IPS-18c (cell line): ENCODE data around the gene PTPN1.

ENCODE experiments used
- H3K4me3 ChIP-seq: 2 replicates; pipeline ENCODE4 v1.7.0; 2013; ENCODE audit warnings: low read depth, mild to moderate bottlenecking, low read length, moderate library complexity; ENCODE audit not compliant: insufficient read depth
- H3K9me3 ChIP-seq: one replicate; pipeline ENCODE4 v1.6.1; 2013; ENCODE audit warnings: mild to moderate bottlenecking, low read length, moderate library complexity; ENCODE audit not compliant: control insufficient read depth, insufficient read depth

PTPN1 gene

GRCh38 chr20:50586531-50587232, 76.5 kb downstream of the PTPN1 start:
- no peaks in the 10 kb centered on the region for H3K9me3 ChIP-seq
- H3K4me3 ChIP-seq: no peak overlapping the region

GRCh38 chr20:50587291-50587961, 77.2 kb downstream of the PTPN1 start:
- Histone ChIP-seq H3K4me3 (no peak overlapping the region), H3K9me3 (no peaks in the 10 kb centered on the region)

GRCh38 chr20:50588034-50588736, 78.0 kb downstream of the PTPN1 start:
- Histone ChIP-seq H3K4me3 (no peak overlapping the region), H3K9me3 (no peaks in the 10 kb centered on the region)

- no peak overlapping the region for H3K4me3 ChIP-seq
Measured at GRCh38 chr20:50589548-50590347, 79.6 kb downstream of the PTPN1 start.

GRCh38 chr20:50590348-50590664, 80.1 kb downstream of the PTPN1 start:
- Histone ChIP-seq H3K9me3 (no peaks in the 10 kb centered on the region), H3K4me3 (no peak overlapping the region)

More at GRCh38 chr20:50589548-50590347, 79.6 kb downstream of the PTPN1 start:
- no peaks in the 10 kb centered on the region for H3K9me3 ChIP-seq

GRCh38 chr20:50591233-50591852, 81.2 kb downstream of the PTPN1 start:
- Histone ChIP-seq H3K9me3 (no peaks in the 10 kb centered on the region), H3K4me3 (no peak overlapping the region)

- H3K4me3 ChIP-seq: no peak overlapping the region
Measured at GRCh38 chr20:50592282-50593004, 82.3 kb downstream of the PTPN1 start.

GRCh38 chr20:50593005-50593335, 82.8 kb downstream of the PTPN1 start:
- no peak overlapping the region for H3K4me3 ChIP-seq
- no peaks in the 10 kb centered on the region for H3K9me3 ChIP-seq

More at GRCh38 chr20:50592282-50593004, 82.3 kb downstream of the PTPN1 start:
- H3K9me3 ChIP-seq: no peaks in the 10 kb centered on the region

GRCh38 chr20:50594231-50594590, 84.0 kb downstream of the PTPN1 start:
- Histone ChIP-seq H3K9me3 (no peaks in the 10 kb centered on the region), H3K4me3 (no peak overlapping the region)

- Histone ChIP-seq H3K4me3 (no peak overlapping the region), H3K9me3 (no peaks in the 10 kb centered on the region)
Measured at GRCh38 chr20:50594591-50595432, 84.6 kb downstream of the PTPN1 start.

- H3K9me3 ChIP-seq: no peaks in the 10 kb centered on the region
- H3K4me3 ChIP-seq: no peak overlapping the region
Measured at GRCh38 chr20:50595433-50595895, 85.3 kb downstream of the PTPN1 start.

- no peak overlapping the region for H3K4me3 ChIP-seq
- H3K9me3 ChIP-seq: no peaks in the 10 kb centered on the region
Measured at GRCh38 chr20:50595988-50596693, 86.0 kb downstream of the PTPN1 start.

GRCh38 chr20:50596694-50597021, 86.5 kb downstream of the PTPN1 start:
- H3K9me3 ChIP-seq: no peaks in the 10 kb centered on the region
- H3K4me3 ChIP-seq: no peak overlapping the region

GRCh38 chr20:50597406-50597969, 87.3 kb downstream of the PTPN1 start:
- H3K9me3 ChIP-seq: no peaks in the 10 kb centered on the region
- H3K4me3 ChIP-seq: no peak overlapping the region

- H3K4me3 ChIP-seq: no peak overlapping the region
Measured at GRCh38 chr20:50598074-50598473, 87.9 kb downstream of the PTPN1 start.

More at GRCh38 chr20:50598074-50598473, 87.9 kb downstream of the PTPN1 start:
- no peaks in the 10 kb centered on the region for H3K9me3 ChIP-seq
